Mesenchymal stem cell (in vitro differentiated cells and primary cell): Measurements from ENCODE around the gene ADARB2.

ENCODE experiments used
- DNase-seq: peaks from one replicate; pipeline ENCODE4 v3.0.0-alpha.2; 2013
- H2AFZ ChIP-seq: one replicate; pipeline ENCODE4 v1.6.1; 2013; ENCODE audit warnings: low read depth, mild to moderate bottlenecking, control low read depth, inconsistent platforms, low read length, moderate library complexity
- H2AK5ac ChIP-seq: 2 replicates; pipeline ENCODE4 v1.6.1; 2013; ENCODE audit warnings: low read length, moderate library complexity, mild to moderate bottlenecking, inconsistent platforms; ENCODE audit not compliant: severe bottlenecking
- H2BK120ac ChIP-seq: one replicate; pipeline ENCODE4 v1.6.1; 2013; ENCODE audit warnings: low read depth, mild to moderate bottlenecking, inconsistent platforms, low read length, moderate library complexity
- H2BK12ac ChIP-seq, 2 experiments: one replicate each; pipeline ENCODE4 v1.6.1; 2013; ENCODE audit warnings: inconsistent platforms in 2 of 2, low read length in 2 of 2, mild to moderate bottlenecking in 2 of 2, moderate library complexity in 2 of 2, control low read depth in 1 of 2
- H2BK15ac ChIP-seq: one replicate; pipeline ENCODE4 v1.6.1; 2013; ENCODE audit warnings: mild to moderate bottlenecking, low read depth, inconsistent platforms; ENCODE audit not compliant: poor library complexity, severe bottlenecking
- H2BK5ac ChIP-seq: 2 replicates; pipeline ENCODE4 v1.6.1; 2013; ENCODE audit warnings: low read depth, mild to moderate bottlenecking, low read length, control low read depth, inconsistent platforms; ENCODE audit not compliant: poor library complexity, severe bottlenecking
- H3K14ac ChIP-seq, 2 experiments: one replicate each; pipeline ENCODE4 v1.6.1; 2013; ENCODE audit warnings: inconsistent platforms in 2 of 2, low read length in 2 of 2, control low read depth in 1 of 2, mild to moderate bottlenecking in 1 of 2, moderate library complexity in 1 of 2
- H3K18ac ChIP-seq, 2 experiments: one replicate each; pipeline ENCODE4 v1.6.1; 2013; ENCODE audit warnings: inconsistent platforms in 2 of 2, low read length in 2 of 2, control low read depth in 1 of 2, low read depth in 1 of 2, mild to moderate bottlenecking in 1 of 2
- H3K23ac ChIP-seq, 2 experiments: one replicate each; pipeline ENCODE4 v1.6.1; 2013; ENCODE audit warnings: inconsistent platforms in 2 of 2, low read length in 2 of 2, mild to moderate bottlenecking in 2 of 2, moderate library complexity in 2 of 2, control low read depth in 1 of 2
- H3K27ac ChIP-seq: 2 replicates; pipeline ENCODE4 v1.5.1; 2013; ENCODE audit warnings: mild to moderate bottlenecking, moderate library complexity, low read length, control low read depth, inconsistent platforms; ENCODE audit not compliant: poor library complexity, severe bottlenecking
- H3K27me3 ChIP-seq, 2 experiments: 2 replicates each; pipeline versions ENCODE4 v1.6.1 to v1.7.0; 2013; ENCODE audit warnings: low read length in 2 of 2, mild to moderate bottlenecking in 2 of 2, moderate library complexity in 2 of 2, control low read depth in 1 of 2, inconsistent platforms in 1 of 2; ENCODE audit not compliant: control insufficient read depth in 1 of 2, insufficient read depth in 1 of 2
- H3K36me3 ChIP-seq, 2 experiments: 2 replicates each; pipeline versions ENCODE4 v1.6.1 to v1.7.0; 2013; ENCODE audit warnings: low read length in 2 of 2, control low read depth in 1 of 2, inconsistent platforms in 1 of 2, low read depth in 1 of 2, mild to moderate bottlenecking in 1 of 2; ENCODE audit not compliant: insufficient read depth in 2 of 2, control insufficient read depth in 1 of 2
- H3K4ac ChIP-seq, 2 experiments: one replicate each; pipeline ENCODE4 v1.6.1; 2013; ENCODE audit warnings: inconsistent platforms in 2 of 2, low read length in 2 of 2, mild to moderate bottlenecking in 2 of 2, moderate library complexity in 2 of 2, control low read depth in 1 of 2, low read depth in 1 of 2
- H3K4me1 ChIP-seq: 2 replicates; pipeline ENCODE4 v1.6.1; 2013; ENCODE audit warnings: low read depth, low read length, control low read depth; ENCODE audit not compliant: control insufficient read depth, insufficient read depth
- H3K4me2 ChIP-seq: 2 replicates; pipeline ENCODE4 v1.6.1; 2013; ENCODE audit warnings: low read length, mild to moderate bottlenecking, inconsistent platforms; ENCODE audit not compliant: poor library complexity, severe bottlenecking
- H3K4me3 ChIP-seq, 2 experiments: 2 replicates each; pipeline versions ENCODE4 v1.5.1 to v1.7.0; 2013; ENCODE audit warnings: low read length in 2 of 2, mild to moderate bottlenecking in 2 of 2, control low read depth in 1 of 2, low read depth in 1 of 2; ENCODE audit not compliant: insufficient read depth in 1 of 2
- H3K79me1 ChIP-seq: replicated peaks from 2 replicates; pipeline ENCODE4 v1.6.1; 2013; ENCODE audit warnings: mild to moderate bottlenecking, control low read depth, low read length, inconsistent platforms; ENCODE audit not compliant: poor library complexity, severe bottlenecking
- H3K9ac ChIP-seq: 2 replicates; pipeline ENCODE4 v1.7.0; 2013; ENCODE audit warnings: mild to moderate bottlenecking, low read length, moderate library complexity
- H3K9me3 ChIP-seq: 2 replicates; pipeline ENCODE4 v1.7.0; 2013; ENCODE audit warnings: mild to moderate bottlenecking, low read length; ENCODE audit not compliant: control insufficient read depth
- H4K8ac ChIP-seq: one replicate; pipeline ENCODE4 v1.6.1; 2013; ENCODE audit warnings: inconsistent platforms, mild to moderate bottlenecking, low read length, moderate library complexity
- H4K91ac ChIP-seq: one replicate; pipeline ENCODE4 v1.6.1; 2013; ENCODE audit warnings: mild to moderate bottlenecking, low read length, inconsistent platforms
- WGBS: methylation state at CpG from one replicate; pipeline ENCODE4 v1.1.7; 2013; ENCODE audit warnings: mixed read lengths; 5-methylcytosine and 5-hydroxymethylcytosine counted together

Gene ADARB2

DNA sequence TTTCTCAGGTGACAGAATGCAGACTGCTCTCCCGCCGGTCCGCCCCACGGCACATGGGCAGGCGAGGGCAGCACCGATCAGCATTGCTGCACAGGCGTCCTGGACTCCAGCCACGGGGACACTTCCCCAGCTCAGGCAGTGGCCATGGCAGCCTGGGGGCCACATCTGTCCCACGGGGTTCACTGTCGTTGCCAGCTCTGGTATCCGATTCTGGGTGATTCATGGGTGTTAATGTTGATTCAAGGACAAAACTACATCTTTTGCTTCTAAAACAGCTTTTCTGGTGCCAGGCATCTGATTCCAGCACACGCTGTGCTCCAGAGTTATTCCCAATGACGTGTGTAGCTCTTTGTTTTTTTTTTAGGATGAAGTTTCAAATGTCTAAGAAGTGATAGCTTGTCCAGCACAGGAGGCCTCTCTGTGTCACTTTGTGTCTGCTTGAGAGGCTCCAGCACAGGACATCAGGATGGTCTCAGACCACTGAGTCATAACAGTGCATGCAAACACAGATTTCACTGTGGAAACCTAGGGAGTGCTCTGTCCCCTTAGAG is 463.1 kb downstream of the ADARB2 start:
- Histone ChIP-seq H3K4me1 (peaks cover 4% of the 10 kb centered on the region), H3K9ac (no peak overlapping the region), H3K4ac (no peak overlapping the region), H2AFZ (no peak overlapping the region), H3K4me2 (no peak overlapping the region), H2BK120ac (no peak overlapping the region), H3K27me3 (no peaks in the 10 kb centered on the region), H2BK12ac (no peak overlapping the region), H2BK5ac (no peak overlapping the region), H3K36me3 (no peaks in the 10 kb centered on the region), H3K79me1 (no peaks in the 10 kb centered on the region), H4K8ac (no peak overlapping the region), H3K23ac (no peak overlapping the region), H4K91ac (no peak overlapping the region), H3K9me3 (no peaks in the 10 kb centered on the region), H3K4me3 (no peak overlapping the region), H3K14ac (no peak overlapping the region), H2AK5ac (no peak overlapping the region), H3K18ac (no peak overlapping the region), H3K27ac (no peak overlapping the region), H2BK15ac (no peak overlapping the region)
- 79% methylated on average over 12 of the region's 13 CpGs for WGBS
- DNase-seq = no peak

DNA sequence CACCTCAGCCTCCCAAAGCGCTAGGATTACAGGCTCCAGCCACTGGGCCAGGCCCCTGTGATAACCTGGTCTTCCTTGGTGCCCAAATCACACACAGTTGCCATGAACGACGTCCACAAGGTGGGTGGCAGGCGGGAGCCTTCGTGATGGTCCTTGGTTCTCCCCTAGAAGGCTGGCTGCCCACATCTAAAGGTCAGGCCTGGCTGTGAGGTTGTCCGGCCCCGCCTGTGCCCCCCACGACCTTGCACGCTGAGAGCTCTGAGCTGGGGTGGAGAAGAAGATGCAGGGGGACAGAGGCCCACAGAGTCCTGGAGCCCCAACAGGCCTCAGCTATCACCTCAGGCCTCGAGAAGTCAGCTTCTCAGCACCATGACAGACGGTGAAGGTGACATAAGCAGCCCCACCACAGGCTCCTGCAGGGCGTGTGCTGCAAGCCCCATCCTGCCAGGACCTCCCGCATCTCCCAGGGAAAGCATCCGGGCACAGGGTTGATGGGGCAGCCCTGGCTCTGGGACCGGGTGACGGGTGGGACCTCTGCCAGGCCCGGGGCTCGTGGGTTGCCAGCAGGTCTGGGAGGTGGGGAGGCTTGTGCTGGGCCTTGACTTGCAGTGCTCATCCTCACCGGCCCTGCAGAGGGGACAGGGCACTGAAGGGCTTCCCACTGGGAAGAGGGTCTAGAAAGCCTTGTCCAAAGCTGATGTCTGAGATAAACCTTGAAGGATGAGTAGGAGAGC is 463.8 kb downstream of the ADARB2 start:
- Histone ChIP-seq H3K27ac (no peak overlapping the region), H3K14ac (no peak overlapping the region), H3K4me3 (no peak overlapping the region), H3K27me3 (no peaks in the 10 kb centered on the region), H4K91ac (no peak overlapping the region), H2BK12ac (no peak overlapping the region), H3K9ac (no peak overlapping the region), H2BK15ac (no peak overlapping the region), H3K9me3 (no peaks in the 10 kb centered on the region), H3K23ac (no peak overlapping the region), H2AK5ac (no peak overlapping the region), H3K18ac (no peak overlapping the region), H3K4me1 (peaks cover 4% of the 10 kb centered on the region), H3K36me3 (no peaks in the 10 kb centered on the region), H2BK120ac (no peak overlapping the region), H3K79me1 (no peaks in the 10 kb centered on the region), H2AFZ (no peak overlapping the region), H3K4ac (no peak overlapping the region), H3K4me2 (no peak overlapping the region), H4K8ac (no peak overlapping the region), H2BK5ac (no peak overlapping the region)
- no peak for DNase-seq
- WGBS = 88% methylated on average over 19 of the region's 19 CpGs

DNA sequence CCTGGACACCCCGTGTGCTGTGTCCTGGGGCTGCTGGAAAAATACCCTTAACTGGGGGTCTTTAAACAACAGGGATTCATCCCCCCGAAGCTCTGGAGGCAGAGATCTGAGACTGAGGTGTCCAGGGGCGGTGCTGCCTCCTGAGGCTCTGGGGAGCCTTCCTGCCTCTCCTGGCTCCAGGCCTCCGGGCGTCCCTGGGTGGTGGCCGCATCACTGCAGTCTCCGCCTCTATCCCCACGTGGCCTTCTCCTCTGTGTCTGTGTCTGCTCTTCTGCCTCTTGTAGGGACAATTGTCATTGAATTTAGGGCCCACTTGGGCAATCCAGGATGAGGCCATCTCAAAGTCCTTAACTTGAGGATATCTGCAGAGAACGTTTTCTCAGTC is 464.6 kb downstream of the ADARB2 start:
- Histone ChIP-seq H3K4me1 (peaks cover 4% of the 10 kb centered on the region), H2BK5ac (no peak overlapping the region), H4K8ac (no peak overlapping the region), H3K9me3 (no peaks in the 10 kb centered on the region), H2BK15ac (no peak overlapping the region), H3K18ac (no peak overlapping the region), H2BK12ac (no peak overlapping the region), H4K91ac (no peak overlapping the region), H3K4ac (no peak overlapping the region), H3K79me1 (no peaks in the 10 kb centered on the region), H3K4me2 (no peak overlapping the region), H3K9ac (no peak overlapping the region), H2BK120ac (no peak overlapping the region), H3K4me3 (no peak overlapping the region), H3K36me3 (no peaks in the 10 kb centered on the region), H2AFZ (no peak overlapping the region), H3K14ac (no peak overlapping the region), H3K27me3 (no peaks in the 10 kb centered on the region), H2AK5ac (no peak overlapping the region), H3K23ac (no peak overlapping the region), H3K27ac (no peak overlapping the region)
- WGBS = 65% methylated on average over 9 of the region's 9 CpGs
- DNase-seq = no peak

GRCh38 chr10:1272079-1272776 is 465.1 kb downstream of the ADARB2 start:
- no peak for DNase-seq
- no peak overlapping the region for H4K91ac ChIP-seq
- H3K27me3 ChIP-seq = no peaks in the 10 kb centered on the region
- no peak overlapping the region for H3K4me3 ChIP-seq
- no peaks in the 10 kb centered on the region for H3K36me3 ChIP-seq
- no peak overlapping the region for H3K4me2 ChIP-seq
- H3K14ac ChIP-seq = no peak overlapping the region
- no peak overlapping the region for H4K8ac ChIP-seq
- H2AFZ ChIP-seq = no peak overlapping the region
- no peak overlapping the region for H3K27ac ChIP-seq
- no peak overlapping the region for H3K18ac ChIP-seq
- no peak overlapping the region for H2BK15ac ChIP-seq
- no peaks in the 10 kb centered on the region for H3K79me1 ChIP-seq
- no peak overlapping the region for H2BK5ac ChIP-seq
- no peaks in the 10 kb centered on the region for H3K9me3 ChIP-seq
- H2BK12ac ChIP-seq = no peak overlapping the region
- H3K9ac ChIP-seq = no peak overlapping the region
- H3K23ac ChIP-seq = no peak overlapping the region
- H3K4me1 ChIP-seq = peaks cover 4% of the 10 kb centered on the region
- no peak overlapping the region for H2AK5ac ChIP-seq
- no peak overlapping the region for H3K4ac ChIP-seq
- WGBS = 37% methylated on average over 12 of the region's 12 CpGs
- H2BK120ac ChIP-seq = no peak overlapping the region
